ENCODE measurements around the gene FGR. TPM values are rescaled to one million over a fixed set of nuclear protein-coding genes. Genes with fewer than 3 reads are reported as not detected.
"Not testable (repeated sequence)": the region's sequence is repeated elsewhere in the genome, so short reads cannot be mapped to it uniquely, and the experiment has no call there.

The FGR gene
- total RNA-seq, 2 experiments from 2014 or later, result 0.30 to 1.8 TPM

DNA sequence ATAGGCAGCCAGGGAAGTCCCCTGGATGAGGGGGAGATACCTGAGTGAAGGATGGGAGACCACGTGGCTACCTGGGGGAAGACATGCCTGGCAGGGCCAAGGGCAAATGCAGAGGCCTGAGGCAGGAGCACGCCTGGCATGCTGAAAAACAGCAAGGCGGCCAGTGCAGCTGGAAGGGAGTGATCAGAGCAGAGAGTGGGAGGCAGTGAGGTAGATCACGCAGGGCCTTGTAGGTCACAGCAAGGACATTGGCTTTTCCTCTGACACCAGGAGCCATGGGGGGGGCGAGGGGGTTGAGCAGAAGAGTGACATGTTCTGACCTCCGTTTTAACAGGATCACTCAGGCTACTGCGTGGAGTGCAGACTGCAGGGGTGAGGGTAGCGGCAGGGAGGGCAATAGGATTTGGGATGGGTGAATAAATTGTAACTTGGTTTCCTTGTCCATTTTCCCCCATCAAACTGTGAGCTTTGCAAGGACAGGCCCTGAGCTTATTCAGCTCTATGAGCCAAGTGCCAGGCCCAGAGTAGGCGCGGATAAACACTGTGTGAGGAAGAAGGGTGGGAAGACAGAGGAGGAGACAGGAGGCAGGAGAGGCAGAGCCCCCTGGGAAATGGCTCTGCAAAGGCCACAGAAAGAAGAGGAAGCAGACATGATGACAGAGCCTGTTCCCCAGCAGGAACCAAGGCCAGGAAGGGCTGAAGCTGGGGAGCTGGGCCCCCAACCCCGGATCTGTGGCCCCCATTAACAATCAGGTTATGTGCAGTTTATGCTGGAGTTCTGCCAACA, 20.4 kb upstream of the FGR start:
- DNase-seq (no peak), ATAC-seq (no peak)
- Mint-ChIP-seq H3K4me1 (peaks cover 25% of the 10 kb centered on the region), H3K36me3 (no peaks in the 10 kb centered on the region), H3K9me3 (ENCODE audit: low read depth) (no peaks in the 10 kb centered on the region), H3K27ac (peak overlapping the region; percentile 52), H3K4me3 (no peak overlapping the region), H3K27me3 (no peaks in the 10 kb centered on the region)
- CTCF ChIA-PET, result interaction anchor here (0.5 to 2.7 kb wide), 5 partner anchors 11 to 323 kb away, joined by 3 to 10 read pairs (median 6); no protein-coding TSS in a partner anchor

DNA sequence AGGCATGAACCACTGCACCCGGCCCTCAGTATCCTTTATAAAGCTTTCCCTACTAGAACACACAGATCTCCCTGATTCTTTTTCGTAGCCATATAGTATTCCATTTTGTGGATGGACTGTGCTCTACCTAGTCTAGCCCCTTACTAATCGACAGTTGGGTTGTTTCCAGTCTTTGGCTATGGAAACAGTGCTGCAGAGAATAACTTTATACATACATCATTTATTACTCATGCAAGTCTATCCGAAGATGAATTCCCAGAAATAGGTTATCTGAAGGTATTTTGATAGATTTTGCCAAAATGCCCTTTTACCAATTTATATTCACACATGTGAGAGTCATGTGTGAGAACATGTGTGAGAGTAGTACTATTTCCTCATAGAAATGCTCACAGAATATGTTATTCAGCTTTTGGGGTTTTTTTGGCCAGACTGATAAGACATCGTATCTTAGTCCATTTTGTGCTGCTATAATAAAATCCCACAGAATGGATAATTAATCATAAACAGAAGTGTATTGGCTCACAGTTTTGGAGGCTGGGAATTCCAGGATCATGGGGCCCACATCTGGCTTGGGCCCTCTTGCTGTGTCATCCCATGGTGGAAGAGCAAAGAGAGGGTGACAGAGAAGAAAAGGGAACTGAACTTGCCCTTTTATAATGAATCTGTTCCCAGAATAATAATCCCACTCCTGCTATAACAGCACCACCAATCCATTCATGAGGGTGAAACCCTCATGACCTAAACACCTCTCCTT, 17.3 kb upstream of the FGR start:
- no peaks in the 10 kb centered on the region for H3K27me3 Mint-ChIP-seq
- H3K36me3 Mint-ChIP-seq, result no peaks in the 10 kb centered on the region
- CTCF ChIA-PET, result interaction anchor here (1.3 to 1.9 kb wide), 2 partner anchors 9 to 11 kb away, joined by 5 to 6 read pairs; no protein-coding TSS in a partner anchor
- H3K9me3 Mint-ChIP-seq (ENCODE audit: low read depth), result no peaks in the 10 kb centered on the region
- H3K4me1 Mint-ChIP-seq, result peaks cover 13% of the 10 kb centered on the region
- ATAC-seq (no peak), DNase-seq (no peak)
- no peak overlapping the region for H3K4me3 Mint-ChIP-seq
- no peak overlapping the region for H3K27ac Mint-ChIP-seq

DNA sequence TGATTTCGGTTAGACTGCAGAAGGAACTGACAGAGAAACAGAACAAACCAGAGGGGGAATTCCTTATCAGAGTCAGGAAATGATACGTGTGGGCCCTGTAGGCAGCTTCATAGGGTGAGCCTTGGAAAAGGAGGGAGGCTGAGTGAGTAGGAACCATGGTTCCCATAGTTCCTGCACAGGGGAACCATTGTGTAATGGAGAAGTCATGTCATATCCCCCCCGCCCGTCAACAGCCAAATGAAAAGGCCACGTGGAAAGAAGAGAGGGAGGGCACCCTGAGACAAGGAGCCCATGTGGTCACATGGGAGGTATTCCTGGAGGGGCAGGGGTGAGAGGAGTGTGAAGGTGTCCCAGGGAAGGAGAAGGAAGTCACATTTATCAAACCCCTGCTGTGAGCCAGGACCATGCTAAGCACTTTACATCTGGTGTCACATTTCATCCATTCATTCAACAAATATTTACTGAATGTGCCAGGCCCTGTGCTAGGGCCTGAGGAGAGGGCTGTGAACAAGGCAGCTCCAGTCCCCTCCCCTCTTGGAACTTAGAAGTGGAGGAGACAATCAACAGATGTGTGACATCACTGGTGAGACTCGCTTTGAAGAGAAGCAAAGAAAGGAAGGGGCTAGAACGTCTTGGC, 15.7 kb upstream of the FGR start:
- Mint-ChIP-seq H3K4me3 (no peak overlapping the region), H3K4me1 (peaks cover 13% of the 10 kb centered on the region), H3K27ac (no peak overlapping the region), H3K27me3 (no peaks in the 10 kb centered on the region), H3K9me3 (ENCODE audit: low read depth) (no peaks in the 10 kb centered on the region), H3K36me3 (no peaks in the 10 kb centered on the region)
- no peak for DNase-seq
- CTCF ChIA-PET, result interaction anchor here (1.0 to 2.6 kb wide), 4 partner anchors 11 to 42 kb away, joined by 4 to 15 read pairs (median 8); no protein-coding TSS in a partner anchor
- ATAC-seq, result no peak

DNA sequence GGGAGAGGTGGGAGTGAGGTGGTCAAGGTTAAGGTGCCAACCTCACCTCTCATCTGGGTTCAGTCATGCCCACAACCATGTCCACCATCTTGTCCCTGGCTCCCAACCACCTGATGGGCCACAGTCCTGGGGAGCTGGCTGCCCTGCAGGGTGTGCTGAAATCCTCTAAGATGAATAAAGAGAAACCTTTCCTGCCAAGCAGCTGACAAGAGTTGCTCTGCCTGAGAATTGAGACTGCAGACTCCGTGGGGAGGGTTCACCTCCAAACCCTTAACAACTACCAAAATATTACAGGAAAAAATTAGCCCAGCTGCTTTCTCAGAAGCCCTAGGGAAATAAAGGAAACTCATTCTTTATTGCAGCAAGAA, 15.2 kb upstream of the FGR start:
- Mint-ChIP-seq H3K4me3 (no peak overlapping the region), H3K9me3 (ENCODE audit: low read depth) (no peaks in the 10 kb centered on the region), H3K27ac (no peak overlapping the region), H3K36me3 (no peaks in the 10 kb centered on the region), H3K27me3 (no peaks in the 10 kb centered on the region), H3K4me1 (peaks cover 13% of the 10 kb centered on the region)
- ATAC-seq, result peak; percentile 23
- CTCF ChIA-PET, result interaction anchor here (0.6 to 2.6 kb wide), 9 partner anchors 9 to 350 kb away, joined by 3 to 15 read pairs (median 4); no protein-coding TSS in a partner anchor
- DNase-seq, result no peak

DNA sequence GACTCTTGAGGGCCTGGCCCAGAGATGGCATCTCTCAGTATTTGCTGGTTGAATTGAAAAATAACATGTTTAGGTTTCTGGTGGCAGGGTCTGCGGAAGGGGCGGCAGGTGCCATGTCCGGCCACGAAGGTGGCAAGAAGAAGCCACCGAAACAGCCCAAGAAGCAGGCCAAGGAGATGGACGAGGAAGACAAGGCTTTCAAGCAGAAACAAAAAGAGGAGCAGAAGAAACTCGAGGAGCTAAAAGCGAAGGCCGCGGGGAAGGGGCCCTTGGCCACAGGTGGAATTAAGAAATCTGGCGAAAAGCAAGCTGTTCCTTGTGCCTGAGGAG, 14.3 kb upstream of the FGR start:
- ATAC-seq, result no peak
- Mint-ChIP-seq H3K4me3 (no peak overlapping the region), H3K4me1 (peaks cover 14% of the 10 kb centered on the region), H3K9me3 (ENCODE audit: low read depth) (no peaks in the 10 kb centered on the region), H3K27me3 (no peaks in the 10 kb centered on the region), H3K27ac (no peak overlapping the region), H3K36me3 (no peaks in the 10 kb centered on the region)
- CTCF ChIA-PET, result interaction anchor here (0.7 to 2.6 kb wide), 8 partner anchors 10 to 349 kb away, joined by 3 to 15 read pairs (median 4); no protein-coding TSS in a partner anchor
- no peak for DNase-seq

DNA sequence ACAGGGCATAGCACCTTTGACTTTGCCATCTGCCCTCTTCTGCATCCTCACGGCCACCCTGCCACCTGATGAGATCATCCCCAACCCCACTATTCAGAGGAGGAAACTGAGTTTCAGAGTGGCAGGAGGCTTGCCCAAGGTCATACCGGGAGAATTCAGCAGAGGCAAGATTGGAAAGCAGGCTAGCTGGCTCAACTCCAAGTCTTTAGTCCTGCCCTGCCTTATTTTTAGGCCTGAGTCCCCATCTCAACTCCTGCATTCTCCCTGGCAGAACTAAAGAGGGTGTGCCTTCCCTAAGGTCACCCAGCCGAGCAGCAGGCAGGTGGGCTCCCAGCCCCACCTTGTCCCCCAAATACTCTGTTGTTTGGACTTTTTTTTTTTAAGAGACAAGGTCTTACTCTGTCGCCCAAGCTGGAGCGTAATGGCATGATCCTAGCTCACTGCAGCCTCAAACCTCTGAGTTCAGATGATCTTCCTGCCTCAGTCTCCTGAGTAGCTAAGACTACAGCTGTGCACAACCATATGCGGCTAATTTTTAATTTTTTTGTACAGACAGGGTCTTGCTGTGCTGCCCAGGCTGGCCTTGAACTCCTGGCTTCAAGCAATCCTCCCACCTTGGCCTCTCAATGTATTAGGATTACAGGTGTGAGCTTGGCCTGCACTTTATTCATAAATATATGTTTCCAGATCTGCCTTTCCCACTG, 13.8 kb upstream of the FGR start:
- DNase-seq, result no peak

DNA sequence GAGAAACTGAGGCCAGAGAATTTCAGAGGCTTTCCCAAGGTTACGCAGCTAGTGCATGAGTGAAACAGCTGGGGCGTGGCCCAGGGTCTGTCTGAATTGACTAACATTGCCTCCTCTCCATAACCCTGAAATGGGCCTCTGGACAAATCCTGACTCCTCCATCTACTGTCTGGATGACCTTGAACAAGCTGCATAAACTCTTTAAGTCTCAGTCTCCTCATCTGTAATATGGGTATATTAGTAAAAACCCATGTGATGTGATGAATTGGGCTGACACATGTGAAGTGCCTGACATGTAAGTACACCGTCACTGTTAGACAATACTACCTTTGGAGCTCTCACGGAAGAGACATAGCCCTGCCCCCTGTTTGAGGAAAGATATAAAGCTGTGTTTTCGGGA, 12.3 kb upstream of the FGR start:
- Mint-ChIP-seq H3K9me3 (ENCODE audit: low read depth) (no peaks in the 10 kb centered on the region), H3K27me3 (no peaks in the 10 kb centered on the region), H3K36me3 (no peaks in the 10 kb centered on the region), H3K4me1 (peaks cover 24% of the 10 kb centered on the region), H3K27ac (no peak overlapping the region), H3K4me3 (no peak overlapping the region)
- CTCF ChIA-PET, result interaction anchor here (0.9 to 2.1 kb wide), 4 partner anchors 9 to 22 kb away, joined by 4 to 14 read pairs (median 6); no protein-coding TSS in a partner anchor
- DNase-seq (no peak), ATAC-seq (no peak)

More for the DNA sequence above, 13.8 kb upstream of the FGR start:
- Mint-ChIP-seq H3K27me3 (no peaks in the 10 kb centered on the region), H3K27ac (no peak overlapping the region), H3K4me3 (no peak overlapping the region), H3K36me3 (no peaks in the 10 kb centered on the region), H3K9me3 (ENCODE audit: low read depth) (no peaks in the 10 kb centered on the region), H3K4me1 (peaks cover 19% of the 10 kb centered on the region)
- CTCF ChIA-PET, result interaction anchor here (0.7 to 2.6 kb wide), 7 partner anchors 10 to 292 kb away, joined by 3 to 15 read pairs (median 4); no protein-coding TSS in a partner anchor
- ATAC-seq, result no peak

DNA sequence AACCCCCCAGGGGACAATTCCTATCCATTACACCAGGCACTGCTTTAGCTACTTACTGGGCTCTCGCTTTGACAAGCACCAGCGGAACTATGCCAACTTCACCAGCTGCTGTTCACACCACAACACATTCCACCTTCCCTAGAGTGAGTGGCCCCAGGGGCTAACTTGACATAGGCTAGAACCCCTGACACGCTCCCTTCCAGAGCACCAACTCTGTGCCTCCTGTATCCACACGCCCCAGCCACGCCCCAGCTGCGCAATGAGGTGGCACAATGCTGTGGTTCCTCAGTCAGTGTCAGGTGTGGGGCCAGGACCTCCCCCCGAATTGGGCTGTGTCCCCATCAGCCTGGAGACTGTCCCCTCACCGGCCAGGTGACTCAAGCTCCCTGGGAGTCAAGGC, 11.7 kb upstream of the FGR start:
- CTCF ChIA-PET, result interaction anchor here (1.2 to 2.1 kb wide), 4 partner anchors 9 to 40 kb away, joined by 3 to 14 read pairs (median 6); no protein-coding TSS in a partner anchor
- no peaks in the 10 kb centered on the region for H3K36me3 Mint-ChIP-seq
- ATAC-seq, result no peak
- peaks cover 24% of the 10 kb centered on the region for H3K4me1 Mint-ChIP-seq
- H3K4me3 Mint-ChIP-seq, result no peak overlapping the region
- no peak overlapping the region for H3K27ac Mint-ChIP-seq
- H3K9me3 Mint-ChIP-seq (ENCODE audit: low read depth), result no peaks in the 10 kb centered on the region
- H3K27me3 Mint-ChIP-seq, result no peaks in the 10 kb centered on the region
- no peak for DNase-seq

DNA sequence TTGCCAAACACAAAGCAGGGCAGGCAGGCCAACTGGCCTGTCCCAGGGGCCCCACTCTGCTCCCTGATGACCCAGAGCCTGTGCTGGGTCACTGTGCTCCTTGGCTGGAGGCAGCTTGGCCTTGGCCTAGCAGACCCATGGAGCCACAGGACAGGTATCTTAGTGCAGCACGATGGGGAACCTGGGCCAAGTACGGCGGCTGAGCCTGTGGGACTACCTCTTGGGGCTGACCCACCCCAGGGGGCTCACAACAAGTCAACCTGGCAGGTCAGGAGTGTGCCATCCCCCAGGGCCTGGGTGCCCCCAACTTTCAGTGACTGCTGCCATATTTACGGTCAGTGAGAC, 10.1 kb upstream of the FGR start:
- H3K4me3 Mint-ChIP-seq, result no peak overlapping the region
- ATAC-seq (no peak), DNase-seq (no peak)
- no peaks in the 10 kb centered on the region for H3K27me3 Mint-ChIP-seq
- H3K27ac Mint-ChIP-seq, result no peak overlapping the region
- no peaks in the 10 kb centered on the region for H3K9me3 Mint-ChIP-seq (ENCODE audit: low read depth)
- peaks cover 14% of the 10 kb centered on the region for H3K4me1 Mint-ChIP-seq
- CTCF ChIA-PET, result interaction anchor here (0.9 to 2.4 kb wide), 6 partner anchors 11 to 39 kb away, joined by 3 to 21 read pairs (median 6); no protein-coding TSS in a partner anchor
- no peaks in the 10 kb centered on the region for H3K36me3 Mint-ChIP-seq

DNA sequence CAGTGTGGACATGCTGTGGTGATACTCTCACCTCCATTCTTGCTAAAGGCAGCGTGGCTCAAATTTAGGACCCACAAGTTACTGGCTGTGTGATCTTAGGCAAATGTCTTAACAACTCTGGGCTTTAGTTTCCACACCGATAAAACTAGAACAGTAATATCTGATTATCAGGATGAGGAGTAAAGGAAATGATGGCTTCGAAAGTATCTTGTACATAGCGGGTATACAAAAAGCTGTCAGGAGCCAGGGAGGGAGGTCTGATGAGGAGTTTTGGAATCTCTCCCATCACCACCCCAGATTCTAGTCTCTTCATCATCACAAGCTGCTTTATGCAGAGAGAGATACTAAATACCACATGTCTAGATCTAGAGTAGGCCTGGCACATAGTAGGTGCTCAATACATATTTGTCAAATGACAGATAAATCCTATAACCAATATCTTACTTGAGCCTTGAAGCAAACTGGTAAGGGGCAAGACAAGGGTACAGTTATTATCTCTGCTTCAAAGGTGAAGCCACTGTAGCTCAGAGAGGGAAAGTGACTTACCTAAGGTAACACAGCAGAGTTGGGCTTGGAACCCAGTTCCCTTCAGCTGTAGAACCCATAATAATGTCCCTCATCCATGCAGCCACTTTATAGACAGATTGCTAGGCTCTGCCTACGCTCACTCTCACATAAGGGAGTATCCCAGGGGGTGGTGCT, 9.5 kb upstream of the FGR start:
- Mint-ChIP-seq H3K4me3 (no peak overlapping the region), H3K36me3 (no peaks in the 10 kb centered on the region), H3K27me3 (no peaks in the 10 kb centered on the region), H3K9me3 (ENCODE audit: low read depth) (no peaks in the 10 kb centered on the region), H3K27ac (no peak overlapping the region), H3K4me1 (peaks cover 12% of the 10 kb centered on the region)
- ATAC-seq (no peak), DNase-seq (no peak)
- CTCF ChIA-PET, result interaction anchor here (0.9 to 2.4 kb wide), 8 partner anchors 11 to 39 kb away, joined by 3 to 21 read pairs (median 5); no protein-coding TSS in a partner anchor

DNA sequence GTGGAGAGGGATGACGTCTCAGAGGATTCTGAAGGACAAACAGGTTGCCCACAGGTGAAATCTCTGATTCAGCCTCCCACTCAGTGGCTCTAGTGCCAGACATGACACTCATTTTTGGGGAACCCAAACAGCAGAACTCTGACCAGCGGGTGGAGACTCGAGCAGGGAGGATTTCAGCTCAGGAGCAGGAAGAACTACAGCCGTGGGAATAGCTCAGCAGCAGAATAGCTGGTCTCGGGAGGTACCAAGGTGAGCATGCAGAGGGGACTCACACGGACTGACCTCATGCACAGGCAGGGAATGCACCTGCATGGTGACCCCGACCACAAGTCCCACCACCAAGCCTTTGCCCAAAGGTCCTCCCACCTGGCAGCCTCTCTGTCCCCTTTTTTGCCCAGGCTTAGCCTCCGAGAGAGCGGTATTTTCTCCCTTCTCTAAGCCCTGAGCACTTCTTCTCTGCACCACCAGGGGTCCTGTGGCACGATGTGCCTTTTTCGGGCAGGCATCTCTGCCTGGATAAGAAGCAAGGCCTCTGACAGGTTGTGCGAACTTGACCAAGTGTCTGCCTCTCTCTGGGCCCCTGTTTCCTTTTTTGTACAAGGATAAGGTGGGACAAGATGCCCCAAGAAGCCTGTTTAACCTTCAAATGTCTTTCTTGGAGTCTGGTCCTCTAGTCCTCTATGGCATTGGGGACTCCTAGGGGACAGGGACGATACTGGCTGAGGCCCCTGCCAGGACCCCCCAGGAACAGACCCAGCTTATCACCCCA, 8.8 kb upstream of the FGR start:
- Mint-ChIP-seq H3K4me3 (no peak overlapping the region), H3K27ac (no peak overlapping the region), H3K4me1 (peaks cover 15% of the 10 kb centered on the region), H3K9me3 (ENCODE audit: low read depth) (no peaks in the 10 kb centered on the region), H3K27me3 (no peaks in the 10 kb centered on the region), H3K36me3 (no peaks in the 10 kb centered on the region)
- peak; percentile 78 for DNase-seq
- CTCF ChIA-PET, result interaction anchor here (0.7 to 2.4 kb wide), 12 partner anchors 10 to 35 kb away, joined by 3 to 21 read pairs (median 5); no protein-coding TSS in a partner anchor
- ATAC-seq, result peak; percentile 95

DNA sequence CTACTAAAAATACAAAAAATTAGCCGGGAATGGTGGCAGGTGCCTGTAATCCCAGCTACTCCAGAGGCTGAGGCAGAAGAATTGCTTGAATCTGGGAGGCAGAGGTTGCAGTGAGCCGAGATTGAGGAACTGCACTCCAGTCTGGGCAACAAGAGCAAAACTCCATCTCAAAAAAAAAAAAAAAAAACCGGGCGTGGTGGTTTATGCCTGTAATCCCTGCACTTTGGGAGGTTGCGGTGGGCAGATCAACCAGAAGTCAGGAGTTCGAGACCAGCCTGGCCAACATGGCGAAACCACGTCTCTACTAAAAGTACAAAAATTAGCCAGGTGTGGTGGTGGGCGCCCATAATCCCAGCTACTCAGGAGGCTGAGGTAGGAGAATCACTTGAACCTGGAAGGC, 5.5 kb upstream of the FGR start:
- H3K4me3 Mint-ChIP-seq; H3K27ac Mint-ChIP-seq; H3K27me3 Mint-ChIP-seq; H3K36me3 Mint-ChIP-seq; DNase-seq; ATAC-seq; H3K9me3 Mint-ChIP-seq (ENCODE audit: low read depth): not testable (repeated sequence)
- CTCF ChIA-PET, result interaction anchor here (0.7 to 3.9 kb wide), 6 partner anchors 9 to 204 kb away, joined by 3 to 20 read pairs (median 4); no protein-coding TSS in a partner anchor
- H3K4me1 Mint-ChIP-seq, result peaks cover 32% of the 10 kb centered on the region
